Measurements from ENCODE around the gene ARFGAP2. TPM values are rescaled to one million over a fixed set of nuclear protein-coding genes. Genes with fewer than 3 reads are reported as not detected.
A peak's percentile ranks its signal among the peaks of the same experiment; 100 is the strongest.

The ARFGAP2 gene
- total and polyA plus RNA-seq, 7 donors: 58.7 to 138 (median 84.3) TPM

DNA sequence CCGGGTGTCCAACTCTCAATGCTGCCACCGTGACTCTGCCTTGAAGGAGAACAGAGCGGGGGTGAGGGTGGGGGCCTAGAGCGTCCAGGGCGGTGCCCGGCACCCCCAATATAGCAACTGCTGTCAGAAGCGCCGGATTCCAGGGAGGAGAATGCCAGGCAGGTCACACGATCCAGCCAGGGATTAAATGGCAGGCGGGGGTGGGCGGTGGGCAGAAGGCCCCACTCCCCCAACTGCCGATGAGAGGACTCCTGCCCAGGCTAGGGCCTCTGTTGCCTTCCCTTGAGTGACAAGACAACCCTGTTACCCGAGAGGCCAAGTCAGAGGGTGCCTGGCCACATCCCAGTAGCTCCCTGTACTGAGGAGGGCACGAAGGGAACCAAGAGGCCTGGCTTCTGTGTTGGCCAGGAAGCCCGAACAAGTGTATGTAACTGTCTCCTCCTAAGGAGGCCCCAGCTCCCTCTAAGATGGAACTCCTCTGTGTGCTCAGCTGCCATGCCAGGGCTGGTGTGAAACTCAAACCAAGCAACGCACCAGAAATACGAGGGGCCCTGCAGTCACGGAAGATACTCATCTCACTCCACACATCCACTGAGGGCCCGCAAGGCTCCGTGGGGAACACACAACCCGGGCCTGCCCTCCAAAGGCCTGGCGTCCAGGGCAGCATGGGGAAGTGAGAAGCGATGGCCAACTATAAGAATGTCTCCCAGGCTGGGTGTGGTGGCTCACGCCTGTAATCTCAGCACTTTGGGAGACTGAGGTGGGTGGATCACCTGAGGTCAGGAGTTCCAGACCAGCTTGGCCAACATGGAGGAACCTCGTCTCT, 6.6 kb upstream of the ARFGAP2 start:
- no peaks in the 10 kb centered on the region for H3K9me3 ChIP-seq
- H3K4me1 ChIP-seq: peaks cover 60% of the 10 kb centered on the region
- intact Hi-C loops (cut with DNase I): loop anchor here (5.0 kb wide), 1 partner anchor 174 kb away; no protein-coding TSS in a partner anchor
- TF ChIP-seq, protein P1, sequence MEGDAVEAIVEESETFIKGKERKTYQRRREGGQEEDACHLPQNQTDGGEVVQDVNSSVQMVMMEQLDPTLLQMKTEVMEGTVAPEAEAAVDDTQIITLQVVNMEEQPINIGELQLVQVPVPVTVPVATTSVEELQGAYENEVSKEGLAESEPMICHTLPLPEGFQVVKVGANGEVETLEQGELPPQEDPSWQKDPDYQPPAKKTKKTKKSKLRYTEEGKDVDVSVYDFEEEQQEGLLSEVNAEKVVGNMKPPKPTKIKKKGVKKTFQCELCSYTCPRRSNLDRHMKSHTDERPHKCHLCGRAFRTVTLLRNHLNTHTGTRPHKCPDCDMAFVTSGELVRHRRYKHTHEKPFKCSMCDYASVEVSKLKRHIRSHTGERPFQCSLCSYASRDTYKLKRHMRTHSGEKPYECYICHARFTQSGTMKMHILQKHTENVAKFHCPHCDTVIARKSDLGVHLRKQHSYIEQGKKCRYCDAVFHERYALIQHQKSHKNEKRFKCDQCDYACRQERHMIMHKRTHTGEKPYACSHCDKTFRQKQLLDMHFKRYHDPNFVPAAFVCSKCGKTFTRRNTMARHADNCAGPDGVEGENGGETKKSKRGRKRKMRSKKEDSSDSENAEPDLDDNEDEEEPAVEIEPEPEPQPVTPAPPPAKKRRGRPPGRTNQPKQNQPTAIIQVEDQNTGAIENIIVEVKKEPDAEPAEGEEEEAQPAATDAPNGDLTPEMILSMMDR (IDR thresholded peaks at IDR 0.05): no peak
- WGBS, 3 donors: 36 to 43% (median 40%) methylated on average over 21 to 25 of the region's 25 CpGs
- H3K27me3 ChIP-seq (ENCODE audit: insufficient read depth in 3 of 3, low read length in 2 of 3): no peaks in the 10 kb centered on the region
- peak overlapping the region; percentile 93 for H3K4me3 ChIP-seq
- ATAC-seq (peak; percentile 49 to 56 (median 51)), DNase-seq (peak; percentile 65 to 90)
- peaks cover 0 to 42% of the 10 kb centered on the region in 2 donors for H3K36me3 ChIP-seq (ENCODE audit: insufficient read depth in 1 of 2, low read depth in 1 of 2)
- peak overlapping the region; percentile 95 for H3K27ac ChIP-seq

DNA sequence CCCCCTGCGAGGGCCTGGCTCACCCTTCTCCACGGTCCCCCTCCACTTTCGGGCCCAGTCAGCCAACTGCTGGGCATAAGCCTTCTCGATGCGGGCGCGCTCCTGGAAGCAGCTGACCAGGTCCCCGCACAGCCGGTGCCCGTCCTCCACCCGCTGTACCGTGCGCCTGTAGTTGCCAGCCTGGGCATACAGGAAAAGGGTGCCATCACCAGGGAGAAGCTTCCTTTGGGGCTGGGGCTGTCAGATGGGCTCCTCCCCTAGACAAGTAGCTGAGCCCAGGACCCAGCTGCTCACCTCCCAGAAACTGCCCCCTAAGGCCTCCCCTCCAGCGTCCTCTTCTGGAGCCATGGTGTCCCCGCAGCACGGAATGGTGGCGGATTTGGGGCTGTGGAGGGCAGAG, 5.7 kb upstream of the ARFGAP2 start:
- TF ChIP-seq, protein P1 (IDR thresholded peaks at IDR 0.05): no peak
- Histone ChIP-seq H3K27ac (peak overlapping the region; percentile 95), H3K27me3 (ENCODE audit: insufficient read depth in 3 of 3, low read length in 2 of 3) (no peaks in the 10 kb centered on the region), H3K4me1 (peaks cover 60% of the 10 kb centered on the region), H3K9me3 (no peaks in the 10 kb centered on the region), H3K4me3 (peak overlapping the region; percentile 93), H3K36me3 (ENCODE audit: insufficient read depth in 1 of 2, low read depth in 1 of 2) (peaks cover 0 to 47% of the 10 kb centered on the region in 2 donors)
- DNase-seq: peak; percentile 24 to 71
- intact Hi-C loops (cut with DNase I): loop anchor here (5.0 kb wide), 1 partner anchor 175 kb away; no protein-coding TSS in a partner anchor
- WGBS, 3 donors: 39 to 60% (median 41%) methylated on average over 16 to 17 of the region's 17 CpGs
- ATAC-seq: peak in 3 of 4 donors; percentile 1 to 5 (median 4)

DNA sequence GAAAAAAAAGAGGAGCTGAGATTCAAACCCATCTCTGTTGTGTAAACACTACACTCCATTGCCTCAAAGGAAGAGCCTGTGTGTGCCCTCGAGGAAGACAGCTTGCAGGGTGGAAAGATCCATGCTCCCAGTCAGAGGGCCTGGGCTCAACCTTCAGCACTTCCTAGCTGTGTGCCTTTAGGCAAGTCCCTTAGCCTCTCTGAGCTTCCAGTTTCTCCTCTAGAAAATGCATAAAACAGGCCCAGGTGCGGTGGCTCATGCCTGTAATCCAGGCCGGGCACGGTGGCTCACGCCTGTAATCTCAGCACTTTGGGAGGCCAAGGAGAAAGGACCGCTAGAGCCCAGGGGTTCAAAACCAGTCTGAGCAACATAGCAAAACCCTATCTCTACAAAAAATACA, 4.6 kb upstream of the ARFGAP2 start:
- Histone ChIP-seq H3K36me3 (ENCODE audit: insufficient read depth in 1 of 2, low read depth in 1 of 2) (peaks cover 0 to 48% of the 10 kb centered on the region in 2 donors), H3K9me3 (no peaks in the 10 kb centered on the region), H3K4me1 (peaks cover 61% of the 10 kb centered on the region), H3K27me3 (ENCODE audit: insufficient read depth in 3 of 3, low read length in 2 of 3) (no peaks in the 10 kb centered on the region), H3K4me3 (peak overlapping the region; percentile 93), H3K27ac (peak overlapping the region; percentile 95)
- TF ChIP-seq, protein P1 (IDR thresholded peaks at IDR 0.05): no peak
- DNase-seq (no peak), ATAC-seq (no peak)
- intact Hi-C loops (cut with DNase I): loop anchor here (5.0 kb wide), 1 partner anchor 176 kb away; no protein-coding TSS in a partner anchor
- WGBS, 3 donors: 67 to 81% (median 74%) methylated on average over 6 of the region's 6 CpGs

DNA sequence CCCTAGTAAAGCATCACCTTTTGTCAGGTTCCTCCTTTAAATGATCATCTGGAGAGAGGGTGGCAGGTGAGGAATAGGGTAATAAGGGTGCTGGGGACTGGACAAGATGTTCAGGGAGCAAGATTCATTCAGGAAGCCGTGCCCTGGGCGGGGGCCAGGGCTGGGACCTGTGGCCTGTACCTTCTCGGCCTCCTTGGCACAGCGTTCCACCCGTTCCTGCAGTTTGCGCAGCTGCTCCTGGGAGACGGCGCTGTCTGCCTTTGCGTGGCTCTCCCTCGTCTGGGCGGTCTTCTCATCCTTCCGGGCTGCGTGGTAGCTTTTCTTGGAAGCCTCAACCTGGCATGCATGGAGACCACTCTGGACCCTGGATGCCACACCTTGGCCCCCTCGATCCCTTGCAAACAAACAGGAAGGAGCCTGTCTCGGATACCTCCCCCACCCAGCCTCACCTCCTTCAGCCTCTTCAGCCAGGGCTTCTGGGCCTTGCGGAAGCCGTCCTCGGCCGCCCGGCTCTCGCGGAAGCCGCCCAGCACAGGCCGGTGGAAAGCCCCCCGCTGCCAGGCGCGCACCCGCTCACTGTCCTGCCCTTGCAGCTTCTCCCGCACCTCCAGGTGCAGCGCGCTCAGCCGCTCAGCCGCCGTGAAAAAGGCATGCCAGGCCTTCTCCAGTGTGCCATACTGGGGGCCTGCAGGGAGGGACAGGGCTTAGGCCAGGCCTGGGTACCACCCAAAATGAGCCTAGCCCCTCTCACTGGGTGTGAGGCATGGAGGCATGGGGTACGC, 3.5 kb upstream of the ARFGAP2 start:
- Histone ChIP-seq H3K27me3 (ENCODE audit: insufficient read depth in 3 of 3, low read length in 2 of 3) (no peaks in the 10 kb centered on the region), H3K27ac (peak overlapping the region; percentile 95), H3K36me3 (ENCODE audit: insufficient read depth in 1 of 2, low read depth in 1 of 2) (peaks cover 0 to 59% of the 10 kb centered on the region in 2 donors), H3K9me3 (no peaks in the 10 kb centered on the region), H3K4me3 (peak overlapping the region; percentile 93), H3K4me1 (peaks cover 70% of the 10 kb centered on the region)
- no peak for ATAC-seq
- TF ChIP-seq, protein P1 (IDR thresholded peaks at IDR 0.05): no peak
- intact Hi-C loops (cut with DNase I): loop anchor here (5.0 kb wide), 1 partner anchor 177 kb away; no protein-coding TSS in a partner anchor
- no peak for DNase-seq
- 81 to 88% (median 86%) methylated on average over 35 of the region's 35 CpGs for WGBS, 3 donors

Data from psoas muscle (tissue), 8 donors.